ENCODE measurements around the gene MINK1. TPM values are rescaled to one million over a fixed set of nuclear protein-coding genes. Genes with fewer than 3 reads are reported as not detected.

MINK1 gene
- total RNA-seq, 1 donor from 2014 or later, result 117 TPM

GRCh38 chr17:4892499-4893221 lies 59.5 kb downstream of the MINK1 start:
- no peaks in the 10 kb centered on the region for H3K27me3 Mint-ChIP-seq (ENCODE audit: low read depth)
- TF ChIP-seq CTCF (IDR thresholded peaks at IDR 0.05; ENCODE audit: unreplicated experiment), result no peak
- no peaks in the 10 kb centered on the region for H3K4me1 Mint-ChIP-seq
- H3K4me3 Mint-ChIP-seq, result no peak overlapping the region
- DNase-seq (ENCODE audit: low spot score in 2 of 2, unreplicated experiment in 2 of 2), result no peak
- H3K27ac Mint-ChIP-seq, result no peak overlapping the region
- no peaks in the 10 kb centered on the region for H3K9me3 Mint-ChIP-seq
- peaks cover 11% of the 10 kb centered on the region for H3K36me3 Mint-ChIP-seq

- Mint-ChIP-seq H3K4me3 (no peak overlapping the region), H3K27me3 (ENCODE audit: low read depth) (no peaks in the 10 kb centered on the region), H3K36me3 (peaks cover 11% of the 10 kb centered on the region), H3K4me1 (no peaks in the 10 kb centered on the region), H3K9me3 (no peaks in the 10 kb centered on the region), H3K27ac (no peak overlapping the region)
- DNase-seq (ENCODE audit: low spot score in 2 of 2, unreplicated experiment in 2 of 2), result no peak
- TF ChIP-seq CTCF (IDR thresholded peaks at IDR 0.05; ENCODE audit: unreplicated experiment), result no peak
These were observed 60.1 kb downstream of the MINK1 start for GRCh38 chr17:4893272-4893671.

GRCh38 chr17:4893721-4894560 lies 60.8 kb downstream of the MINK1 start:
- peaks cover 15% of the 10 kb centered on the region for H3K36me3 Mint-ChIP-seq
- H3K27ac Mint-ChIP-seq, result no peak overlapping the region
- no peaks in the 10 kb centered on the region for H3K27me3 Mint-ChIP-seq (ENCODE audit: low read depth)
- TF ChIP-seq CTCF (IDR thresholded peaks at IDR 0.05; ENCODE audit: unreplicated experiment), result no peak
- no peak overlapping the region for H3K4me3 Mint-ChIP-seq
- H3K9me3 Mint-ChIP-seq, result no peaks in the 10 kb centered on the region
- H3K4me1 Mint-ChIP-seq, result peaks cover 4% of the 10 kb centered on the region
- DNase-seq (ENCODE audit: low spot score in 2 of 2, unreplicated experiment in 2 of 2), result no peak

GRCh38 chr17:4895121-4895520 lies 62.0 kb downstream of the MINK1 start:
- H3K36me3 Mint-ChIP-seq, result peaks cover 12% of the 10 kb centered on the region
- no peaks in the 10 kb centered on the region for H3K9me3 Mint-ChIP-seq
- DNase-seq (ENCODE audit: low spot score in 2 of 2, unreplicated experiment in 2 of 2), result no peak
- H3K4me3 Mint-ChIP-seq, result no peak overlapping the region
- no peak overlapping the region for H3K27ac Mint-ChIP-seq
- TF ChIP-seq CTCF (IDR thresholded peaks at IDR 0.05; ENCODE audit: unreplicated experiment), result no peak
- H3K27me3 Mint-ChIP-seq (ENCODE audit: low read depth), result no peaks in the 10 kb centered on the region
- peaks cover 6% of the 10 kb centered on the region for H3K4me1 Mint-ChIP-seq

GRCh38 chr17:4895657-4896331 lies 62.7 kb downstream of the MINK1 start:
- Mint-ChIP-seq H3K4me3 (no peak overlapping the region), H3K4me1 (peaks cover 6% of the 10 kb centered on the region), H3K9me3 (no peaks in the 10 kb centered on the region), H3K27ac (no peak overlapping the region), H3K27me3 (ENCODE audit: low read depth) (no peaks in the 10 kb centered on the region), H3K36me3 (peaks cover 12% of the 10 kb centered on the region)
- TF ChIP-seq CTCF (IDR thresholded peaks at IDR 0.05; ENCODE audit: unreplicated experiment), result no peak
- no peak for DNase-seq (ENCODE audit: low spot score in 2 of 2, unreplicated experiment in 2 of 2)
